Sigmoid colon (tissue), 4 donors: ENCODE data around the gene SAYSD1.

ENCODE experiments used
- EP300 ChIP-seq, 4 donors: sonication (generic); formaldehyde crosslinking; IDR thresholded peaks; one replicate each; pipeline ENCODE4 v1.6.1; 2017; ENCODE audit warnings: antibody characterized with exemption in 4 of 4
- POLR2A ChIP-seq, 2 donors: fragments of 450-650 bp; IDR thresholded peaks; one replicate each; pipeline ENCODE4 v1.6.1; 2016; ENCODE audit warnings: antibody characterized with exemption in 2 of 2, mild to moderate bottlenecking in 2 of 2, moderate library complexity in 2 of 2
- POLR2AphosphoS5 ChIP-seq, 4 donors: sonication (generic); formaldehyde crosslinking; IDR thresholded peaks; one replicate each; pipeline ENCODE4 v1.6.1; 2017; ENCODE audit warnings: antibody characterized with exemption in 4 of 4
- TF ChIP-seq, protein P1 (sequence below), 4 experiments: fragments of 450-650 bp in 3 of 4; fragments of 200-600 bp in 1 of 4; IDR thresholded peaks; one replicate each; pipeline ENCODE4 v1.5.1; 2016 to 2019; ENCODE audit warnings: antibody characterized with exemption in 4 of 4, mild to moderate bottlenecking in 3 of 4, moderate library complexity in 2 of 4

DNA sequence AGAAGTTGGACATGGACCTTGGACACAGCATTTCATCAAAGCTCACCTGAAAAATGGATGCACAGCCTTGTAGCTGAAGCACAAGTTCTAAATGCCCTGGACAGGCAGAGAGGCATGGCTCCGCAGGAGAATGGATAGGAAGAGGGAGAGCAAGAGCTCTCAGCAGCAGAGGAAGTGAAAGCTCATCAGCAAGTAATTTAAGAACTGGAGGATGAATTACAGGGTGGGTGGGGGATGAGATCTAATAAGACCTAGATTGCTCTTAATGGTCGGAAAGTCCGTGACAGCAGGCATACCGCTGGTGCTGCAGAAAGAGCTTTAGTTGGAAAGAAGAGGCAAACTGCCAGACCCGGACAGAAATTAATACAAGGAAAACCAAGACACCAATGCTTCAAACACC is 37.3 kb upstream of the SAYSD1 start:
- TF ChIP-seq, protein P1, sequence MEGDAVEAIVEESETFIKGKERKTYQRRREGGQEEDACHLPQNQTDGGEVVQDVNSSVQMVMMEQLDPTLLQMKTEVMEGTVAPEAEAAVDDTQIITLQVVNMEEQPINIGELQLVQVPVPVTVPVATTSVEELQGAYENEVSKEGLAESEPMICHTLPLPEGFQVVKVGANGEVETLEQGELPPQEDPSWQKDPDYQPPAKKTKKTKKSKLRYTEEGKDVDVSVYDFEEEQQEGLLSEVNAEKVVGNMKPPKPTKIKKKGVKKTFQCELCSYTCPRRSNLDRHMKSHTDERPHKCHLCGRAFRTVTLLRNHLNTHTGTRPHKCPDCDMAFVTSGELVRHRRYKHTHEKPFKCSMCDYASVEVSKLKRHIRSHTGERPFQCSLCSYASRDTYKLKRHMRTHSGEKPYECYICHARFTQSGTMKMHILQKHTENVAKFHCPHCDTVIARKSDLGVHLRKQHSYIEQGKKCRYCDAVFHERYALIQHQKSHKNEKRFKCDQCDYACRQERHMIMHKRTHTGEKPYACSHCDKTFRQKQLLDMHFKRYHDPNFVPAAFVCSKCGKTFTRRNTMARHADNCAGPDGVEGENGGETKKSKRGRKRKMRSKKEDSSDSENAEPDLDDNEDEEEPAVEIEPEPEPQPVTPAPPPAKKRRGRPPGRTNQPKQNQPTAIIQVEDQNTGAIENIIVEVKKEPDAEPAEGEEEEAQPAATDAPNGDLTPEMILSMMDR (IDR thresholded peaks at IDR 0.05), result no peak
- TF ChIP-seq POLR2AphosphoS5 (IDR thresholded peaks at IDR 0.05), result no peak
- no peak for TF ChIP-seq POLR2A (IDR thresholded peaks at IDR 0.05)
- no peak for TF ChIP-seq EP300 (IDR thresholded peaks at IDR 0.05)
